Lower lobe of right lung (tissue), 2 donors: ENCODE measurements around the gene NADSYN1. TPM values are rescaled to one million over a fixed set of nuclear protein-coding genes. Genes with fewer than 3 reads are reported as not detected.

ENCODE experiments used
- ATAC-seq, 2 donors: fragments of 200-7000 bp; cut with Tn5 transposase; one replicate each; pipeline ENCODE4 v1.9.1; 2020 to 2022; ENCODE audit warnings: mild to moderate bottlenecking in 2 of 2, moderate library complexity in 2 of 2
- DNase-seq: peaks from one replicate; pipeline ENCODE4 v3.0.0-alpha.2; 2020
- H3K27ac ChIP-seq: fragments of 200-600 bp; one replicate; pipeline ENCODE4 v1.8.0; 2022
- H3K27me3 ChIP-seq: fragments of 200-600 bp; one replicate; pipeline ENCODE4 v1.8.0; 2022; ENCODE audit warnings: low read depth
- H3K36me3 ChIP-seq: fragments of 200-600 bp; one replicate; pipeline ENCODE4 v1.8.0; 2022; ENCODE audit warnings: mild to moderate bottlenecking
- H3K4me1 ChIP-seq: fragments of 200-600 bp; one replicate; pipeline ENCODE4 v1.8.0; 2022
- H3K4me3 ChIP-seq: fragments of 200-600 bp; one replicate; pipeline ENCODE4 v1.8.0; 2022; ENCODE audit warnings: mild to moderate bottlenecking
- H3K9me3 ChIP-seq: fragments of 200-600 bp; one replicate; pipeline ENCODE4 v1.8.0; 2022
- CTCF ChIP-seq: fragments of 200-600 bp; IDR thresholded peaks from one replicate; pipeline ENCODE4 v1.8.0; 2022; ENCODE audit warnings: antibody characterized with exemption, mild to moderate bottlenecking
- intact Hi-C: fragments of 100-400 bp; cut with DNase I; formaldehyde crosslinking; loops from one replicate; pipeline ENCODE4 v1.11.0; 2022
- total RNA-seq: library from RNA; stranded (reverse); fragmentation: NEBNext Ultra II Directional; extraction: Animal tissue kit (Norgen Biotek cat#: 25700); gene quantifications from one replicate; pipeline ENCODE4 v1.2.1, GENCODE V29; 2021
- donor health status: DM: no; HTN: yes; CAD: no; lungs with severe emphysema.

Gene NADSYN1
- total RNA-seq, 1 donor from 2014 or later = 95.0 TPM

DNA sequence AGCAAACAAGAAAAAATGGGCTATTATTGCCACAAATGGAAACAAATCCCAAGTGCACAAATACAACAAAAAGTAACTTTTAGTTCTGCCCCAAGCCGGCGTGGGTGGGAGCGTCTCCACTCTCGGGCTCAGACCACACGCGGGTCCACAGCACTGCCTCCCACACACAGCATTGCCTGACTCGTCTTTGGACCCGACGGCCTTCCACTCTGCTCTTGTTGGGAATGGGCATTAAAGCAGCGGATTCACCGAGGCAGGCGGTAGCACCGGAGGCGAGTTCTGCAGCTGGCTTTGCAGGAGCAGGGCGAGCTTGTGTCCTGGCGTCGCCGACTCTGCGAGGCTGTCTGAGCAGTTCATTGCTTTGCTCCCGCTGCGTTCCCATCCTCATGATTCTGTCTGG is 23.0 kb downstream of the NADSYN1 start:
- no peaks in the 10 kb centered on the region for H3K9me3 ChIP-seq
- no peak overlapping the region for H3K4me3 ChIP-seq
- H3K27ac ChIP-seq = no peak overlapping the region
- H3K27me3 ChIP-seq = no peaks in the 10 kb centered on the region
- no peak for ATAC-seq
- H3K36me3 ChIP-seq = peaks cover 93% of the 10 kb centered on the region
- intact Hi-C loops = no loop called here
- no peak for TF ChIP-seq CTCF
- DNase-seq = no peak
- H3K4me1 ChIP-seq = no peaks in the 10 kb centered on the region

- Histone ChIP-seq H3K4me1 (no peaks in the 10 kb centered on the region), H3K9me3 (no peaks in the 10 kb centered on the region), H3K27me3 (no peaks in the 10 kb centered on the region), H3K36me3 (peaks cover 97% of the 10 kb centered on the region), H3K4me3 (no peak overlapping the region), H3K27ac (no peak overlapping the region)
- intact Hi-C loops = no loop called here
- DNase-seq (no peak), ATAC-seq (no peak)
- TF ChIP-seq CTCF = no peak
These were observed 24.1 kb downstream of the NADSYN1 start for GRCh38 chr11:71476926-71477640.

DNA sequence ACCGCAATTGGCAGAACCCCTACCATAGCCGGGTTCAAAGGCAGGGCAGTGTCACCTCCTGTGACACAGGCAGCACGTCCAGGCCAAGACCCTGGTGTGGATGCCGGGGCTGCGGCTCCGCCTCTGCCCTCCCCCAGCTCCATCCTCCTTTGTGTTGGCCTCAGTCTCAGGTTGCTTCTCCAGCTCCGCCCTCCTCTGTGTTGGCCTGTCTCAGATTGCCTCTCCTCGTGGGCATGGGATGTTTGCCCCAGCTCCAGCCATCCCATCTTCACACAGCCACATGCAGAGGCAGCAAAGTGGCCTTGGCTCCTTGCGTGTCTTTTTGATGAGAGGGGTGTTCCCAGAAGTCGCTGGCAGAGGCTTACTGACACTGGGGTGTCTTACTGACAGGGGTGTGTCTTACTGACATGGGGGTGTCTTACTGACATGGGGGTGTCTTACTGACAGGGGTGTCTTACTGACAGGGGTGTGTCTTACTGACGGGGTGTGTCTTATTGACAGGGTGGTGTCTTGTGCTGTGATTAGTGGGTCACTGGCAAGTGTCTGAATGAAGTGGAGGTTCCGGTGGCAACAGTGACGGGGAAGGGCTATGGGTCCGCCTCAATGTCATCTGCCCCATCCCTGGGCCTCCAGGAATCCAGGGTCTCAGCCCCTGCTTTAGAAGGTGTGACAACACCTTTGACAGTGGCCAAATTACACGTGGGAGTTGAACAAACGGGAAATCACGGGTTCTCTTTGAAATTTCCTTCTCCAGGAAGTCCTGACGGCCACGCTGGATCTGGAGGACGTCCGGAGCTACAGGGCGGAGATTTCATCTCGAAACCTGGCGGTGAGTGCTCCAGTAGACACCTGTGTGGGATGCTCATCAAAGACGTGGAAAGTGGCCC is 24.9 kb downstream of the NADSYN1 start:
- intact Hi-C loops = no loop called here
- DNase-seq (no peak), ATAC-seq (no peak)
- Histone ChIP-seq H3K27ac (no peak overlapping the region), H3K4me3 (no peak overlapping the region), H3K27me3 (no peaks in the 10 kb centered on the region), H3K36me3 (peaks cover 95% of the 10 kb centered on the region), H3K4me1 (no peaks in the 10 kb centered on the region), H3K9me3 (no peaks in the 10 kb centered on the region)
- TF ChIP-seq CTCF = no peak

DNA sequence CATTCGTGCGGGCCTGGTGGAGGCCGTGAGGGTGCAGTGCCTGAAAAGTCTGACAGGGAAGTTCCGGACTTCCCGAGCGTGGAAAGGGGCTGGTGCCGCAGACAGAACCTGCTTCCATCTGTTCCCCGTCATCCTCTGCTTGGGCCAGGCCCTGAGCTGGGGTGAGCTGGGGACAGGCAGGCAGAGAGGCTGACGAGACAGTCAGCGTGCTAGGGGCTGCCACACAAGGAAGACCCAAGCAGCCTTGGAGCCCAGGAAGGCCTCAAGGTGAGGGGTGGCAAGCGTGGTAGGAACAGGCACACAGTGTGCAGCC is 25.5 kb downstream of the NADSYN1 start:
- H3K27ac ChIP-seq = no peak overlapping the region
- ATAC-seq (no peak), DNase-seq (no peak)
- no peaks in the 10 kb centered on the region for H3K27me3 ChIP-seq
- peaks cover 95% of the 10 kb centered on the region for H3K36me3 ChIP-seq
- intact Hi-C loops = no loop called here
- no peak overlapping the region for H3K4me3 ChIP-seq
- no peaks in the 10 kb centered on the region for H3K4me1 ChIP-seq
- H3K9me3 ChIP-seq = no peaks in the 10 kb centered on the region
- no peak for TF ChIP-seq CTCF

DNA sequence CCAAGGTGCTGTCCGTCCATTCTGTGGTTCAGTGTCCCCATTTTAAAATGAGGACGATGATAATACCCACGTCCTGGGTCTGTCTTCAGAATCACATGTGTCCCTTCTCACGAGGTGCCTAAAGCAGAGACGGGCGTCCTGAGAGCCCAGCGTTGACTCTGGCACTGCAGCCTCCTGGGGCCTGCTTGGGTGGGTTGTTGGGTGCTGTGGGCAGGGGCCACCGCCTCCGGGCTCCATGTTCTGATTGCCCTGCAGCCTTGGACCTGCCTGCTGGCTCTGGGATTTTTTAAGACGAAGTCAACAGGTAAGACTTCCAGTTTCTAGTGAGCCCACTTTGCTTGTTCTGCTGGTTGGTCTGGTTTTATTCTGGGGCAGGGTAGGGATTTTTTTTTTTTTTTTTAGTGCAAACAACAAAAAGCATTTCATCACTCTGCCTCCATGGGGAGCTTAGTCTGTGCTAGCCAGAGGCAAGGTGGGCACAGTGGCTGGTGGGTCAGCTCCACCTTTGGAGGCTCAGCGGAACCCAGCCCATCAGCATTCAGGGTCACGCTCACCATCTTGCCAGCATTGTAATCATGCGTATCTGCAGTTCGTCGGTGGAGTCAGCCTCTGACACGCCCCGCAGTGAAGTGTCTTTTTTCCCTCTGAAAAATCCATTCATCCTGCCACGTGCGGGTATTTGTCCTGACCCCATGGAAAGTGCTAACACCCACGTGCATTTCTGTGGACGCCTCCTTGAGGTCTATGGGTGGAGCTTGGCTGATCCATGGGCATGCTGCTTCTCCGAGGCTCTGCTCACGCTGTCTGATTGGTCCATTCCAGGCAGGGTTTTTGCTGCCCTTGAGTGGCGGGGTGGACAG is 28.3 kb downstream of the NADSYN1 start:
- Histone ChIP-seq H3K36me3 (peaks cover 95% of the 10 kb centered on the region), H3K9me3 (no peaks in the 10 kb centered on the region), H3K27me3 (no peaks in the 10 kb centered on the region), H3K27ac (no peak overlapping the region), H3K4me3 (no peak overlapping the region), H3K4me1 (no peaks in the 10 kb centered on the region)
- DNase-seq (no peak), ATAC-seq (no peak)
- intact Hi-C loops = no loop called here
- TF ChIP-seq CTCF = no peak
